Endometrial microvascular endothelial cells (primary cell): Measurements from ENCODE around the gene SUSD4. TPM values are rescaled to one million over a fixed set of nuclear protein-coding genes. Genes with fewer than 3 reads are reported as not detected.

Experiments used
- in situ Hi-C: cut with HindIII; loops from 2 replicates; pipeline ENCODE4 v1.10.0; 2017; ENCODE audit warnings: low sequenced_read_pairs, low pct_unique_long_range_greater_than_20kb; ENCODE audit errors: inconsistent ontology term
- total RNA-seq: library from RNA; depleted of rRNA; stranded (reverse); fragments of >200 nt; gene quantifications from one replicate; pipeline ENCODE4 v1.2.3, GENCODE V29; 2015; ENCODE audit errors: inconsistent ontology term

The SUSD4 gene
- total RNA-seq, 1 donor from 2014 or later: not detected

GRCh38 chr1:223364685-223365382 is 858 bp upstream of the SUSD4 start:
- in situ Hi-C loops: no loop called here

GRCh38 chr1:223363057-223363855 is 720 bp downstream of the SUSD4 start:
- in situ Hi-C loops: no loop called here

DNA sequence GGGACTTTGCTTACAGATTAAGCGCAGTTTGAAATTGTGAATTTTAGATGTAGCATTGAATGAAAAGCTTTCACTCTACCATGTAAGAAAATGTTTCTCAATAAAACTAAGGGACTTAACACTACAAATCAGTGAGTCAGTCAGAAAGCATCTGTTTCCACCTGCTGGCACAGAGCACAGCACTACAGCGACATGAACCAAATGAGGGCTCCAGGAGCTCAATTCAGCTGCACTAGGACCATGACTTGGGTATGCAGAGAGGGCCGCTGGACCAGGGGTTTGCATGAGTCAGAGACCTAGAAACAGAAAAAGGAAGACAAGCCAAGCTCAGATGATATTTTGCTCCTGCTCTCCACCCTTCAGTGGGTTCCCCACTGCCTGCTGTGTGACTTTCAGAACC is 5.2 kb downstream of the SUSD4 start:
- in situ Hi-C loops: no loop called here

DNA sequence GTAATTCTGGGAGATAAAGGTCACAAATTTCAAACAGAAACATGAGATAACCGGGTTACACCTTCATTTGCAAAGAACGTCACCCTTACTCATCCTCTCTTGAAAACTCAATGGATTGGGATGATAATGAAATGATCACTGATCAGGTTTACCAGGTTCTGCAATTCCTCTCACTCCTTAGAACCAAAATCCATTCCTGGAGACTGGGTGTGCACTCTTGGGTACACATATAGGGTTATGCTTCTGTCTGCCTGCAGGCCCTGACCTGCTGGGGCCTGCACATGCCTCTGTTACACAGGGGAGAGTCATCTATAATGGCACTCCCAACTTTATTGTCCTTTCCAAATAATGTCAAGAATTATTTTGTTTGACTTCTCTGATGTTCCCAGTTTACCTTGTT is 8.3 kb downstream of the SUSD4 start:
- in situ Hi-C loops: no loop called here

GRCh38 chr1:223353939-223354338 is 10.0 kb downstream of the SUSD4 start:
- in situ Hi-C loops: no loop called here

GRCh38 chr1:223352944-223353343 is 11.0 kb downstream of the SUSD4 start:
- in situ Hi-C loops: no loop called here

GRCh38 chr1:223350361-223350908 is 13.5 kb downstream of the SUSD4 start:
- in situ Hi-C loops: no loop called here

- in situ Hi-C loops: no loop called here
Observed at GRCh38 chr1:223349241-223349640, 14.7 kb downstream of the SUSD4 start.

GRCh38 chr1:223348439-223348838 is 15.5 kb downstream of the SUSD4 start:
- in situ Hi-C loops: no loop called here

DNA sequence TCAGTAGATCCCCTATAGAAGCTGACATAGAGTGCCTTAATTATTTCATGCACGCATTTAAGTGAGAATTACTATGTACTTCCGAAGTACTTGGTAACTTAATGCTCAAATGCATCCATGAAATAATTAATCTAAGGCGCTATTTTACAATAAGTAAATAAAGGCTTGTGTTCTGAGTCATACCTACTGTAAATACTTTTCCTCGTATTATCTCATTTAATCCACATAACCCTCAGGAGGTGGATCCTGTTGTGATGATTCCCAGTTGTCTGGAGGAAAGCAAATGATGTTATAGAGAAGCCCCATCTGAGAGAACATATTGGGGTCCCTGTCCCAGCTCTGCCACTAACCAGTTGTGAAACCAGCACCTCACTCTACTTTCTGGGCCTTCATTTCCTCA is 16.4 kb downstream of the SUSD4 start:
- in situ Hi-C loops: no loop called here

DNA sequence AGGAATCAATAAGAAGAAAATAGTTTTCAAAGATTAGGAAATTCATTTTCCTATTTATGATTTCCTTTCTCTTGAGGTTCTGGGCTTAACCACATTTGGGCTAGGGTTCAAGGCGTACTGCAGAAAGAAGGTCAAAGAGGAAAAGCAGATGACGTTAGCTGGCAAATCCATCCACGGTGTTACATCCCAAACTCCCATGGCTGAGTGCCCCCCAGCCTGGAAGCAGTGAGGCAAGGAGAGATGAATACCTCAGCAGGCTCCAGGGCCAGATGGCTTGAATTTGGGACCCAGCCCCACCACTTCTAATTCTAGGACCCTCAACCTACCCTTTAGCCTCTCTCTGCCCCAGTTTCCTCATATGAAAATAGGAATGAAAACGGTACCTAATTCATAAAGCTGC is 17.7 kb downstream of the SUSD4 start:
- in situ Hi-C loops: no loop called here

DNA sequence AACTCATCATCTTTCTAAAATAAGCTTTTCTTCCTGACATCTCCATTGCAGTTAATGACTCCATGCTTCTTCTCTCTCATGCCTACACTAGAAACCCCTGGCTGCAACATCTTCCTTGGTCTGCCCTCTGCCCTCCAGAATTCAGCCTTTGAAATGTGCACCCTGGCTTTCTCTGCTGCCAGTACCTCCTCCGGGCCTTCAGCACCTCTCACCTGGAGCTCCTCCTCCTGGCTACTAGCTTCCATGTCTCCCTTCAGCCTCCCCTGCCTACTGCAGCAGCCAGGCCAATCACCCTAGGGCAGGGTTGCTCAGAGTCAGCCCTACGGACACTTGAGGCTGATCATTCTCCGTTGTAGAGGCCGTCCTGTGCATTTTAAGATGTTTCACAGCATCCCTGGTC is 18.3 kb downstream of the SUSD4 start:
- in situ Hi-C loops: no loop called here

DNA sequence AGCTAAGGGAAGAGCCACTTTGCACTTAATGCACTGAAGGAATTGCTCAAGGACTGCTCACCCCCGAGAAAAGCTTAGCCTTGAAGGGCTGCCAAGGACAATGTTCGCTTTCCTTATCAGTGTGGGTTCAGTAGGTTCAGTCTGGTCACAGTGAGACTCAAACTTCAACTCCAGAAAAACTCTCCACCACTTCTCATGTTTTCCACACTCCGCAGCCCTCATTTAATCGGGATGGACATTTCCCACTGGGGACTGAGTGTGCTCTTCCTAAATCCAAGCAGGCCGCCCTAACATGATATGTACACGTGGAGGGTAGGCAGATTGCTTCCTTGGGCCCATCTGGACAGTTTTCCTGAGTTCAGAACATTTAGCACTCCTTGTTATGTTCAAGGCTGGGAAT is 19.5 kb downstream of the SUSD4 start:
- in situ Hi-C loops: no loop called here

DNA sequence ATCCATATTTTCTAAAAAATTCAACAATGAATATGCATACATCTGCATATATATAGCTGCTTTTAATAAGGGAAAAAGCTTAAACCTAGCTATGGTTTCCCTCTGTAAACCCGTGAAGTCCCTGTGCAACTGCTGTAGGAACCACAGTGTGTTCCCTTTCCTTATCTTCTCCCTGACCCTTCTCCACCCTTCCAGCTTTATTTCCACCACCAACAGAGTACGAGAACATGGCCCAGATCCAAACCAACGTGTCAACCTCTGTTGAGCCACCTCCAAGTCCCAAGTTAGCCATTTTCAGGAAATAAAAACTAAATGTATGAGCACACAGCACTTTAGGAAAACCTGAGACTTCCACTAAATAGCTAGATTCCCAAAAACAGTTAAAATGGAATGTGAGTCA is 20.3 kb downstream of the SUSD4 start:
- in situ Hi-C loops: no loop called here

DNA sequence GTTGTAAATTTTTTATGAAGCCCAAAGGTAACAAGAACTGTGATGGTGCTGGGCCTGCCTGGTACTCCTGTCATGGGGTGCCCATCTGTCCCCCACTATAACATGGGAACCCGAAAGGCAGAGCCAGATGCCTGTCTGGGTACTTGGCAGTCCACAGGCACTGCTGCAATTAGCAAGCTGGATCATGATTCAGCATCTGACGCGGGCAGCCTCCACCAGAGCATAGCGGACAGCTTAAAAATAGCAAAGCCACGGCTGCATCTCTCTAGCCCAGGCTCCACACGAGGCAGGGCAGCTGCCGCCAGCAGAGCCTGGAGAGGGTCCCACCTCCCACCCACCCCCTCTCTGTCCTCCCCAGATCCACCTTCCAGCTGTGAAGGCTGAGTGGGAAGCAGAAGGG is 22.9 kb downstream of the SUSD4 start:
- in situ Hi-C loops: no loop called here

GRCh38 chr1:223340637-223341036 is 23.3 kb downstream of the SUSD4 start:
- in situ Hi-C loops: no loop called here

- in situ Hi-C loops: no loop called here
Observed at GRCh38 chr1:223339861-223340260, 24.1 kb downstream of the SUSD4 start.

DNA sequence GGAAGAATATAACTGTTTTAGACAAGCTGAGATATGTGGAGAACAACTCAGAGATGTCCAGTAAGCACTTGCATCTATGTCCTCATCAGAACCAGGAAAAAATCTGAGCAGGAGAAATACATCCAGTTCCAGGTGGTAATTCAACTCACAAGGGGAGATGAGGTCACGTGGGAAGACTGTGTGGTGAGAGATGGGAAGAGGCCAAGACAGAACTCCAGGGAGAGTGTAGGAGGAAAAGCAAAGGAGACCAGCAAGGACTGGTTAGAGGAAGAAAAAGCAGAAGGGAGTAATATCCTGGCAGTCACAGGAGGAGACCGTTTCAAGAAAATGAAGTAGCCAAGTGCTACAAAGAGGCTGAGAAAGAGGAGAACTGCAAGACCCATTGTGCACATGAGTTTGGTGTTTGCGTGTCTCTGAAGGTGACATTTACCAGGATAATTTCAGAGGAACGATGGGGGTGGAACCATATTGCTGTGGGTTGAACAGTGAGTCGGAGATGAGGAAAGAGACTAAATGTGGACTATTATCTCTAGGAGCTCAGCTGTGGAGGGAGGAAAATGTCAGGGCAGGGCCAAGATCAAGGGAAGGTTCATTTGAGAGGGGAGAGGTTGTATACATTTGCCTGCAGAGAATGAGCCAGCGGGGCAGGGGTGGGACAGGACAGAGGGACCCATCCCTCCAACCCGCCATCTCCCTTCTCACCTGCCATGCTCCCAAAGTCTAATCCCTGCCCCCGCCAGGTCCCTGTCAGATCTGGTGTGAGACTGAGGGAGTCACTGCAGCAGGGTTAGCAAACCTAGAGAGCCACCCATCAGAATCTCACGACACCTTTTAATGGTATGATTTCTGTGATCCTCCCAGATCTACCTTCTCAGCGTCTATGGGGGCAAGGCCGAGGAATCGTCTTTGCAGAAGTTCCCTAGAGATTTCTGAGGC is 24.9 kb downstream of the SUSD4 start:
- in situ Hi-C loops: no loop called here

GRCh38 chr1:223337174-223337869 is 26.7 kb downstream of the SUSD4 start:
- in situ Hi-C loops: no loop called here
